Right lobe of liver (tissue), 6 donors: Measurements from ENCODE around the gene IP6K3. TPM values are rescaled to one million over a fixed set of nuclear protein-coding genes. Genes with fewer than 3 reads are reported as not detected.
A peak's percentile ranks its signal among the peaks of the same experiment; 100 is the strongest.

Experiments
- ATAC-seq, 4 donors: fragments of 200-7000 bp; cut with Tn5 transposase; one replicate each; pipeline ENCODE4 v1.9.1; 2020; ENCODE audit warnings: mild to moderate bottlenecking in 4 of 4, moderate library complexity in 4 of 4
- DNase-seq, 3 donors: peaks; one replicate each; pipeline ENCODE4 v3.0.0-alpha.2; 2020
- H3K27ac ChIP-seq, 3 donors: fragments of 200-600 bp; one replicate each; pipeline ENCODE4 v1.8.0; 2022
- H3K27me3 ChIP-seq, 2 donors: fragments of 200-600 bp; one replicate each; pipeline ENCODE4 v1.8.0; 2022
- H3K36me3 ChIP-seq, 4 donors: fragments of 200-600 bp; sonication (generic) in 1 of 4; one replicate each; pipeline versions ENCODE4 v1.5.1 to v1.8.0; 2017 to 2022; ENCODE audit warnings: control low read depth in 1 of 4
- H3K4me1 ChIP-seq, 4 donors: fragments of 200-600 bp; sonication (generic) in 1 of 4; one replicate each; pipeline versions ENCODE4 v1.5.1 to v1.8.0; 2017 to 2022; ENCODE audit warnings: control low read depth in 1 of 4
- H3K4me3 ChIP-seq, 3 donors: fragments of 200-600 bp; one replicate each; pipeline ENCODE4 v1.8.0; 2022
- H3K9me3 ChIP-seq, 4 donors: fragments of 200-600 bp; sonication (generic) in 1 of 4; one replicate each; pipeline versions ENCODE4 v1.5.1 to v1.8.0; 2017 to 2022; ENCODE audit warnings: control low read depth in 1 of 4
- POLR2A ChIP-seq: fragments of 450-650 bp; IDR thresholded peaks from one replicate; pipeline ENCODE4 v1.6.1; 2017; ENCODE audit warnings: antibody characterized with exemption, mild to moderate bottlenecking
- WGBS: methylation state at CpG from one replicate; pipeline ENCODE4 v1.1.6; 2018; ENCODE audit warnings: low coverage, low lambda C conversion rate; ENCODE audit not compliant: insufficient coverage; ENCODE audit errors: missing lambda C conversion rate; 5-methylcytosine and 5-hydroxymethylcytosine counted together
- intact Hi-C, 2 donors: fragments of 100-400 bp; cut with DNase I; formaldehyde crosslinking; loops; one replicate each; pipeline versions ENCODE4 v1.11.2 to v1.14.1; 2022
- total RNA-seq, 6 experiments: library from RNA; depleted of rRNA in 2 of 6; stranded (reverse); fragments of >200 nt in 2 of 6; fragmentation: NEBNext Ultra II Directional in 3 of 6; extraction: Animal tissue kit (Norgen Biotek cat#: 25700) in 3 of 6; gene quantifications; one replicate each; pipeline versions ENCODE4 v1.1.0 to v1.2.4, GENCODE V29; 2016 to 2023
- TF ChIP-seq, protein P1 (sequence below), 4 donors: fragments of 200-600 bp in 3 of 4; fragments of 450-650 bp in 1 of 4; IDR thresholded peaks; one replicate each; pipeline versions ENCODE4 v1.5.1 to v1.8.0; 2016 to 2022; ENCODE audit warnings: antibody characterized with exemption in 4 of 4, mild to moderate bottlenecking in 2 of 4
- donor health status: DM: no; HTN: yes; CAD: no.
- donor health status: DM: no; HTN: no; CAD: no.
- donor health status: DM: no; HTN: no; CAD: no.
- donor health status: DM: no; HTN: yes; CAD: no.
- donor health status: DM: no; HTN: yes; CAD: no.

The IP6K3 gene
- total RNA-seq, 6 experiments from 2014 or later, result 4.8 to 28.0 (median 9.7) TPM

DNA sequence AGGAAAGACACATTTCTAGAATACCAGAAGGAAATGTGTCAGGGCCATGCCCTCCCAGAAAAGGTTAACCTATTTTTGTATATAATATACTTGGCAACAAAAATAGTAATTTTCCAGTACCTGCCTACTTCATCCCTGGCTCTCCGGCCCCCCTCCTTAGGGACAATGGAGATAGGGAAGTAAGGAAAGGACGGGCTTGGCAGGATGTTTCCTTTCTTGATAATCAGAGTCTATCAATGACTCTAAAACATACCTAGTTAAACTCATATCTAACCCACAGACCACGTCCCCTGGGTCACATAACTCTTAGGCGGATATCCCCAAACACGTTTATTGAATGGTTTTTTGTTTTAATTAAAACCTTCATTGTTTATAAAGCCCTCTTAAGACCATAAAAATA lies 47.0 kb downstream of the IP6K3 start:
- no peaks in the 10 kb centered on the region for H3K9me3 ChIP-seq
- no peaks in the 10 kb centered on the region for H3K27me3 ChIP-seq
- intact Hi-C loops, result no loop called here
- ATAC-seq (no peak), DNase-seq (no peak)
- TF ChIP-seq, protein P1, sequence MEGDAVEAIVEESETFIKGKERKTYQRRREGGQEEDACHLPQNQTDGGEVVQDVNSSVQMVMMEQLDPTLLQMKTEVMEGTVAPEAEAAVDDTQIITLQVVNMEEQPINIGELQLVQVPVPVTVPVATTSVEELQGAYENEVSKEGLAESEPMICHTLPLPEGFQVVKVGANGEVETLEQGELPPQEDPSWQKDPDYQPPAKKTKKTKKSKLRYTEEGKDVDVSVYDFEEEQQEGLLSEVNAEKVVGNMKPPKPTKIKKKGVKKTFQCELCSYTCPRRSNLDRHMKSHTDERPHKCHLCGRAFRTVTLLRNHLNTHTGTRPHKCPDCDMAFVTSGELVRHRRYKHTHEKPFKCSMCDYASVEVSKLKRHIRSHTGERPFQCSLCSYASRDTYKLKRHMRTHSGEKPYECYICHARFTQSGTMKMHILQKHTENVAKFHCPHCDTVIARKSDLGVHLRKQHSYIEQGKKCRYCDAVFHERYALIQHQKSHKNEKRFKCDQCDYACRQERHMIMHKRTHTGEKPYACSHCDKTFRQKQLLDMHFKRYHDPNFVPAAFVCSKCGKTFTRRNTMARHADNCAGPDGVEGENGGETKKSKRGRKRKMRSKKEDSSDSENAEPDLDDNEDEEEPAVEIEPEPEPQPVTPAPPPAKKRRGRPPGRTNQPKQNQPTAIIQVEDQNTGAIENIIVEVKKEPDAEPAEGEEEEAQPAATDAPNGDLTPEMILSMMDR (IDR thresholded peaks at IDR 0.05), result no peak
- TF ChIP-seq POLR2A, result no peak
- WGBS, result 60% methylated on average over 5 of the region's 5 CpGs
- no peak overlapping the region for H3K27ac ChIP-seq
- H3K36me3 ChIP-seq, result peaks cover 0 to 6% (median 3%) of the 10 kb centered on the region in 4 donors
- peaks cover 0 to 2% (median 0%) of the 10 kb centered on the region in 4 donors for H3K4me1 ChIP-seq
- no peak overlapping the region for H3K4me3 ChIP-seq

DNA sequence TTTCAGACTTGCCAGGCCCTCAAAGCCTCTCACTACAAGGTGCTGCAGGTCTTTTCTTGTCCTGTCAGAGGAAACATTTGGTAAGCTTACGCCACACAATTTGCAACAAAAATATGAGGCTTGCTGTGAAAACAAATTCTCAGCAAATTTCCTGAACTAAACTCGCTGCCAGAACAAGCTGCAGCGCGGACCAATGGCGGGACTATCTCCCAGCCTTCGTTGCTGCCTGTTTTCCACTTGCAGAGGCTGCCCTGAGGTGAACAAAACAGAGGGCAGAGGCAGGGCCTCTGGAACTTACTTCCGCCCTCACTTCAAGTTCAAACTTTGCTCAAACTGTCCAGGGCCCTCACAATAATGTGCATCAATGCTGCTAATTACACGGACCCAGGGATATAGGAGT lies 47.6 kb downstream of the IP6K3 start:
- peaks cover 0 to 2% (median 0%) of the 10 kb centered on the region in 4 donors for H3K4me1 ChIP-seq
- peaks cover 0 to 6% (median 3%) of the 10 kb centered on the region in 4 donors for H3K36me3 ChIP-seq
- ATAC-seq, result peak in 2 of 4 donors; percentile 25 to 26
- no peaks in the 10 kb centered on the region for H3K9me3 ChIP-seq
- TF ChIP-seq, protein P1 (IDR thresholded peaks at IDR 0.05), result no peak
- no peak for TF ChIP-seq POLR2A
- no peak overlapping the region for H3K4me3 ChIP-seq
- H3K27me3 ChIP-seq, result no peaks in the 10 kb centered on the region
- 67% methylated on average over 8 of the region's 8 CpGs for WGBS
- no peak for DNase-seq
- intact Hi-C loops, result no loop called here
- H3K27ac ChIP-seq, result no peak overlapping the region

DNA sequence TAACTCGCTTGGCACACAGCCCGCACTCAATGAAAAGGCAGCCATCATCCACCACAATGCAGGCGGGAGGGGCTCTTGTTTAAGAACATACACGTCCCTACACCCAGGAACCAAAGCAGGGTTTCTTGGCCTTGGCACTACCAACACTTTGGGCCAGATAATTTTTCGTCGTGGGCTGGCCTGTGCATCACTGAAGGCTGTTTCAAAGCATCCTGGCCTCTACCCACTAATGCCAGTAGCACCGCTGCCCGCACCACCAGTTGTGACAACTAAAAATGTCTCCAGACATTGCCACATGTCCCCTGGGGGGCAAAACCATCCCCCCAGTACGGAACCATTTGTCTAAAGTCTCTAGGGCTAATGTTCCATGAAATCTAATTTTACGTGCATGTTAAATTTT lies 48.2 kb downstream of the IP6K3 start:
- H3K27ac ChIP-seq, result no peak overlapping the region
- TF ChIP-seq POLR2A, result no peak
- TF ChIP-seq, protein P1 (IDR thresholded peaks at IDR 0.05), result no peak
- DNase-seq (no peak), ATAC-seq (no peak)
- H3K4me1 ChIP-seq, result peaks cover 0 to 2% (median 0%) of the 10 kb centered on the region in 4 donors
- intact Hi-C loops, result no loop called here
- H3K4me3 ChIP-seq, result no peak overlapping the region
- H3K36me3 ChIP-seq, result peaks cover 0 to 6% (median 3%) of the 10 kb centered on the region in 4 donors
- no peaks in the 10 kb centered on the region for H3K9me3 ChIP-seq
- WGBS, result 81% methylated on average over 8 of the region's 10 CpGs
- no peaks in the 10 kb centered on the region for H3K27me3 ChIP-seq

DNA sequence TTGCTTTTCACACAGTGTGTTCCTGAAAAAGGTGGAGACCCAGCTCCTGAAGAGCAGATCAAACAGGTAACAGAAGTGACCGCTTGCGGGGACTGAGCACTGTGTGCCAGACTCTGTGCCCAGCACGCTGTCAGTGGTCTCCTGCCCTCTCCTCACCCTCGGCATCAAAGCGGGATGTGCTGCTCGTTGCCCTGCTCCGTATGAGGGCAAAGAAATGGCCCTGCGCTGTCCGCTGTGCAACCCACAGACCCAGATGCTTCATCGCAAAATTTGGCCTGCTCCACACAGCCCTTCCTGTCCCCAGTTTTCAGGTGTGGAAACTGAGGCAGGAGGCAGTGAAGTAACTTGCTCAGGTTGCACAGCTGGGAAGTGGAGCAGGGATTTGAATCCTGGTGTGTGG lies 48.9 kb downstream of the IP6K3 start:
- Histone ChIP-seq H3K27me3 (no peaks in the 10 kb centered on the region), H3K27ac (no peak overlapping the region), H3K4me1 (peaks cover 0 to 2% (median 0%) of the 10 kb centered on the region in 4 donors), H3K9me3 (no peaks in the 10 kb centered on the region), H3K4me3 (no peak overlapping the region), H3K36me3 (peaks cover 0 to 6% (median 3%) of the 10 kb centered on the region in 4 donors)
- 100% methylated on average over 4 of the region's 10 CpGs for WGBS
- intact Hi-C loops, result no loop called here
- no peak for DNase-seq
- TF ChIP-seq, protein P1 (IDR thresholded peaks at IDR 0.05), result no peak
- no peak for TF ChIP-seq POLR2A
- no peak for ATAC-seq
